GM12891 (cell line): Measurements from ENCODE around the gene RGL1.

ENCODE experiments used
- DNase-seq: peaks from one replicate; pipeline ENCODE4 v3.0.0; 2011; ENCODE audit warnings: low spot score; ENCODE audit not compliant: insufficient read length
- FAIRE-seq: peaks from 2 replicates; lab custom pipeline; 2011; peaks lifted over from hg19 to GRCh38; lab: Jason Lieb, UNC
- PAX5 ChIP-seq: IDR thresholded peaks from 2 replicates; pipeline ENCODE4 v1.6.1; 2011; ENCODE audit warnings: low read length, moderate library complexity, mild to moderate bottlenecking; ENCODE audit not compliant: insufficient read depth, severe bottlenecking
- POLR2A ChIP-seq: IDR thresholded peaks from 2 replicates; pipeline ENCODE4 v1.6.1; 2011; ENCODE audit warnings: low read depth, low read length, control low read depth
- POLR2AphosphoS5 ChIP-seq: IDR thresholded peaks from 2 replicates; pipeline ENCODE4 v1.6.1; 2011; ENCODE audit warnings: low read depth, low read length, control low read depth
- POU2F2 ChIP-seq: IDR thresholded peaks from 2 replicates; pipeline ENCODE4 v1.6.1; 2011; ENCODE audit warnings: low read depth, mild to moderate bottlenecking, control low read depth, low read length, moderate library complexity
- SPI1 ChIP-seq: IDR thresholded peaks from 2 replicates; pipeline ENCODE4 v1.6.1; 2011; ENCODE audit warnings: low read depth, low read length, control low read depth
- TAF1 ChIP-seq: IDR thresholded peaks from 2 replicates; pipeline ENCODE4 v1.6.1; 2011; ENCODE audit warnings: low read depth, low read length, control low read depth

Gene RGL1

GRCh38 chr1:183957216-183957830, 152.4 kb downstream of the RGL1 start:
- DNase-seq (no peak), FAIRE-seq (no peak)
- no peak for TF ChIP-seq POLR2AphosphoS5
- TF ChIP-seq TAF1: no peak
- TF ChIP-seq POU2F2: no peak
- TF ChIP-seq SPI1: no peak
- TF ChIP-seq PAX5: no peak

GRCh38 chr1:183958958-183959357, 154.0 kb downstream of the RGL1 start:
- DNase-seq (no peak), FAIRE-seq (no peak)
- TF ChIP-seq POLR2AphosphoS5 (no peak), TAF1 (no peak), PAX5 (no peak), POU2F2 (no peak), POLR2A (no peak), SPI1 (no peak)

- FAIRE-seq: no peak
- TF ChIP-seq SPI1: no peak
- TF ChIP-seq PAX5: no peak
- no peak for TF ChIP-seq POLR2AphosphoS5
- TF ChIP-seq POLR2A: no peak
- TF ChIP-seq TAF1: no peak
- TF ChIP-seq POU2F2: no peak
- DNase-seq: no peak
Measured at GRCh38 chr1:183961132-183961531, 156.2 kb downstream of the RGL1 start.

- no peak for FAIRE-seq
- no peak for DNase-seq
- no peak for TF ChIP-seq TAF1
- TF ChIP-seq PAX5: no peak
- no peak for TF ChIP-seq SPI1
- TF ChIP-seq POU2F2: no peak
Measured at GRCh38 chr1:183962903-183963302, 158.0 kb downstream of the RGL1 start.

- TF ChIP-seq SPI1 (no peak), PAX5 (no peak), POLR2AphosphoS5 (no peak), TAF1 (no peak), POU2F2 (no peak), POLR2A (no peak)
- FAIRE-seq (no peak), DNase-seq (no peak)
Measured at GRCh38 chr1:183965726-183966125, 160.8 kb downstream of the RGL1 start.

GRCh38 chr1:183966487-183966886, 161.6 kb downstream of the RGL1 start:
- FAIRE-seq: no peak
- TF ChIP-seq POLR2AphosphoS5: no peak
- TF ChIP-seq POU2F2: no peak
- no peak for TF ChIP-seq PAX5
- TF ChIP-seq TAF1: no peak
- no peak for TF ChIP-seq SPI1
- TF ChIP-seq POLR2A: no peak
- DNase-seq: no peak

- TF ChIP-seq POLR2A: no peak
- no peak for TF ChIP-seq POLR2AphosphoS5
- FAIRE-seq (no peak), DNase-seq (no peak)
Measured at GRCh38 chr1:183967914-183968313, 163.0 kb downstream of the RGL1 start.

- no peak for FAIRE-seq
- TF ChIP-seq TAF1: no peak
- TF ChIP-seq PAX5: no peak
- DNase-seq: no peak
Measured at GRCh38 chr1:183968386-183968785, 163.5 kb downstream of the RGL1 start.

GRCh38 chr1:183970516-183971300, 165.8 kb downstream of the RGL1 start:
- no peak for DNase-seq
- TF ChIP-seq TAF1 (no peak), SPI1 (no peak), POLR2AphosphoS5 (no peak), POU2F2 (no peak), POLR2A (no peak), PAX5 (no peak)

GRCh38 chr1:183975651-183976050, 170.7 kb downstream of the RGL1 start:
- TF ChIP-seq TAF1: no peak
- TF ChIP-seq POU2F2: no peak
- no peak for TF ChIP-seq POLR2AphosphoS5
- no peak for TF ChIP-seq POLR2A
- TF ChIP-seq PAX5: no peak
- no peak for TF ChIP-seq SPI1
- DNase-seq (no peak), FAIRE-seq (no peak)

More at GRCh38 chr1:183970516-183971300, 165.8 kb downstream of the RGL1 start:
- no peak for FAIRE-seq
